Activated CD8-positive, alpha-beta memory T cell treated with anti-CD3 and anti-CD28 coated beads for 24 hours (primary cell): ENCODE data around the gene CDC42EP5.

Experiments used
- DNase-seq: peaks from one replicate; pipeline ENCODE4 v3.0.0-alpha.2; 2020

CDC42EP5 gene

GRCh38 chr19:54444737-54445136 lies 28.4 kb downstream of the CDC42EP5 start:
- no peak for DNase-seq

GRCh38 chr19:54440641-54441040 lies 32.5 kb downstream of the CDC42EP5 start:
- no peak for DNase-seq

- no peak for DNase-seq
Measured at GRCh38 chr19:54439174-54439851, 33.8 kb downstream of the CDC42EP5 start.

- no peak for DNase-seq
Measured at GRCh38 chr19:54436628-54437252, 36.4 kb downstream of the CDC42EP5 start.

DNA sequence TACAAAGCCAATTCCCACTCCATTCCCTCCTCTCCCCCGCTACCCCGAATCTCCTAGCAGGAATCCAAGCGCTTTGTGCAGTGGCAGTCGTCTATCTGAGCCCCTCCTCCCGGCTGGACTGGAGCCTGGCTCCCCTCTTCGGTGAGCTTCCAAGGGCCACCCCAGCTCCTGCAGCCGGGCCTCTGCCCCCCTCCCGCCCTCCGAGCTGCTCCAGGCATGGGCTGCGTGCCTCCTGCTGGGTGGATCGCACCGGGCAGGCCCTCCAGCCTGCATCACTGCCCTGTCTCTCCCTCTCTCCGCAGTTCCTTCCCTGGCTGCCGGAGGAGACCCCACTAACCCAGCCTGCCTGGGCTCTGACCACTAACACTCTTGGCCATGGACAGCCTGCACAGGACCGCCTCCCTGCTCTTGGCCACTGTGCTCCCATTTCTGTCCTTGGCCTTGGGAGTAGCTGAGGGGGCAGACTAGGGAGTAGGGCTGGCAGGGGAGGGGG lies 37.0 kb downstream of the CDC42EP5 start:
- DNase-seq, result no peak

- DNase-seq, result no peak
Measured at GRCh38 chr19:54435551-54436016, 37.5 kb downstream of the CDC42EP5 start.

DNA sequence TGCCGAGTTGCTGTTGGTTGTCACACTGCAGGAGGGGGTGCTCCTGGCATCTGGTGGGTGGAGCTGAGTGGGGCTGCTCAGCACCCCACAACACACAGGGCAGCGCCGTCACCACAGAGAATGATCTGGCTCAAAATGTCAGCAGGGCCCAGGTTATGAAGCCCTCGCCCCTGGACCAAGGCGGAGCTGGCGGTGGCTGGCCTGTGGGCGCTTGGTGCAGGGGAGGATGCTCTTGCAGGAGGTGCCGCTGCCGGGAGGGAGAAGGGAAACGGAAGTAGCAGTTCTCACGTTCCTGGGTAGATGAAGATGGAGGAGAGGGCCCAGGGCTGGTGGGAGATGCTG lies 38.3 kb downstream of the CDC42EP5 start:
- DNase-seq, result no peak

DNA sequence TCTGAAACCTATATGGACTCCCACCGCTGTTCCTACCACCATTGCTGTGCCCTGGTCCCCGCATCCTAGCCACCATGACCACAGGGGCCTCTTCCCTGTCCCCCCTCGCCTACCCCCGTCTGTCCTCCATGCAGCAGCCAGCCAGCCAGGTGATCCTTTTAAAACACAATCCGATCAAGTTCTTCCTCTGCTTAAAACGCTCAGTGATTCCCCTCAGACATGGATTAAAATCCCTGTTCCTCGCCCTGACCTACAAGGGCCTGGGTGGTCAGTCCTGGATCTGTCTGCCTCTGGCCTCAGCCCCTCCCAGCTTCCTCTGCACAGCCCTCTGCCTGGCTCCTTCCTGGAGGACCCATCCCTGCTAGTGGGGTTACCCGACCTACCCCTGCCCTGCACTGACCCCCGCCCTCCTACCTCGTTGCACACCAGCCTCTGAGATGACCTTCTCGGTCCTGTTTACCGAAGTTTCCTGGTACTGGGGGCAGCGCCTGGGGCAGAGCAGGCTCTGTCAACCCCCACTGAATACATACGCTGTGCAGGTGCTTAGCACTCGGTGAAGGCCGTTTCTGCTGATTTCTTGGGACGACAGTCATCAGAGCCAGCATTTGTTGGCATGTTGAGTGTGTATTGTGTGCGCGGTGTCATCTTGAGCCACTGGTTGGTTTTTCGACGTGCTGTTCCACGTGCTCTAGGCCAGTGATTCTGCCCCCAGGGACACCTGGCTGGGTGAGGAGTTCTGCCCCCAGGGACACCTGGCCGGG lies 38.8 kb downstream of the CDC42EP5 start:
- DNase-seq, result no peak

DNA sequence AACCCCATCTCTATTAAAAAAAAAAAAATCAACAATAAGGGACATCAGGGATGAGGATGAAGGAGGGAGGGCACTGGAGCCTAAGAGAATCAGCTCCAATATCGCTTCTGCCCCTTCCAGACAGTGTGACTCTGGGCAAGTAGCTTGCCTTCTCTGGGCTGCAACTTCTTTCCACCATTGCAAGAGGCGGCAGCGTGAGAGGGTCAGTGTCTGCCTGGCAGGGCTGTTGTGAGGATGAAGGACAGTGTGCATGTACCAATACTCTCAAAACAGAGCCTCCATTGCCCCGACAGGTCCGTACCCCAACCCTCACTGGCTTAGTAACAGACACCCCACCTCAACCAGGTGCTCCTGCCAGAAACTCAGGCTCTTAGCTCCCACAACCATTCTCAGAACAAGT lies 39.4 kb downstream of the CDC42EP5 start:
- DNase-seq, result no peak

GRCh38 chr19:54432144-54432738 lies 40.9 kb downstream of the CDC42EP5 start:
- no peak for DNase-seq

GRCh38 chr19:54431255-54431838 lies 41.7 kb downstream of the CDC42EP5 start:
- no peak for DNase-seq

DNA sequence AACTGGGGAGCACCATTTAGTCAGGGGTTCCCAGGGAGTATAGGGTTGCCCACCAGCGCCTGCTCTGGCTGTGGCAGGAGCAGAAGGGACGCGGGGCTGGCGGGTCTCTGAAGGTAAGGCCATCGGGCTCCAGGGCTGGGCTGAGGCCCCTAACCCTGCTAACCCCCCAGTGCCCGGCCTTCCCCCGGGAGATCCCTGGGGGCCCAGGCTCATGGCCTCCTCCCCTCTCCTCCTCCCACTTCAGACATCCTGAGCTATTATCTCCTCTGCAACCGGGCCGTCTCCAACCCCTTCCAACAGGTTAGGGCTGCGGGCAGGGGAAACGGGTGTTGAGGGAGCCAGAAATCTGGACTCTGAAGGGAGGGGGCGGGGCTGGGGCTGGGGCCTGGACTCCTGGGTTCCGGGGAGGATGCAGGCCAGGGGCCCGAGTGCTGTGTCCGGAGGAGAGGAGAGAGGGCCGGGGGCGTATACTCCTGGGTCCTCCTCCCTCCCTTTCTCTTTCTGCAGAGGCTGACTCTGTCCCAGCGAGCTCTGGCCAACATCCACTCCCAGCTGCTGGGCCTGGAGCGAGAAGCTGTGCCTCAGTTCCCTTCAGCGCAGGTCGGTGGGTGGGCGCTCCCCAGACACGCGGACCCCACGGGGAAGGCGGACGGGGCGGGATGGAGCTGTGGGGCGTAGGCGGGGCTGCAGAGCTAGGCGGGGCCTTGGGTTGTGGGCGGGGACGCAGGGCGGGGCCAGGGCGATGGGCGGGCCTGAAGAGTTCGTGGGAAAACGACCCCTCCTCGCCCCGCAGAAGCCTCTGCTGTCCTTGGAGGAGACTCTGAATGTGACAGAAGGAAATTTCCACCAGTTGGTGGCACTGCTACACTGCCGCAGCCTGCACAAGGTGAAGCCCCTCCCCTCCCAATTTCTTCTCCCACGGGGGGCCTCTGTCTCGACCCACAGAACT lies 42.5 kb downstream of the CDC42EP5 start:
- peak; percentile 79 for DNase-seq

GRCh38 chr19:54429545-54430227 lies 43.4 kb downstream of the CDC42EP5 start:
- DNase-seq, result no peak

GRCh38 chr19:54429176-54429495 lies 44.0 kb downstream of the CDC42EP5 start:
- no peak for DNase-seq

GRCh38 chr19:54428323-54429175 lies 44.5 kb downstream of the CDC42EP5 start:
- DNase-seq, result no peak

GRCh38 chr19:54427586-54427985 lies 45.5 kb downstream of the CDC42EP5 start:
- DNase-seq, result no peak

GRCh38 chr19:54426291-54426931 lies 46.7 kb downstream of the CDC42EP5 start:
- DNase-seq, result no peak

- DNase-seq, result no peak
Measured at GRCh38 chr19:54425382-54425723, 47.7 kb downstream of the CDC42EP5 start.

GRCh38 chr19:54424660-54425381 lies 48.3 kb downstream of the CDC42EP5 start:
- DNase-seq, result no peak
